Keratinocyte (primary cell): ENCODE measurements around the gene PLCG2. TPM values are rescaled to one million over a fixed set of nuclear protein-coding genes. Genes with fewer than 3 reads are reported as not detected.

ENCODE experiments used
- DNase-seq: peaks from one replicate; pipeline ENCODE4 v3.0.0-alpha.2; 2011; ENCODE audit warnings: low read depth, missing footprints, low spot score
- FAIRE-seq: peaks from 2 replicates; lab custom pipeline; 2011; peaks lifted over from hg19 to GRCh38; lab: Jason Lieb, UNC
- H2AFZ ChIP-seq: 2 replicates; pipeline ENCODE4 v1.6.0; 2012; ENCODE audit warnings: low read length, control low read depth, inconsistent platforms; ENCODE audit not compliant: control insufficient read depth
- H3K27ac ChIP-seq: 2 replicates; pipeline ENCODE4 v1.5.1; 2011; ENCODE audit warnings: low read length; ENCODE audit not compliant: control insufficient read depth, insufficient read depth
- H3K27me3 ChIP-seq: 3 replicates; pipeline ENCODE4 v1.6.0; 2011; ENCODE audit warnings: low read length; ENCODE audit not compliant: control insufficient read depth, insufficient read depth; ENCODE audit errors: extremely low read depth
- H3K36me3 ChIP-seq, 2 experiments: 2 replicates in 1 of 2; 3 replicates in 1 of 2; pipeline ENCODE4 v1.5.1; 2011; ENCODE audit warnings: low read length in 2 of 2, mild to moderate bottlenecking in 1 of 2; ENCODE audit not compliant: control insufficient read depth in 2 of 2, insufficient read depth in 2 of 2; ENCODE audit errors: extremely low read depth in 1 of 2
- H3K4me1 ChIP-seq: 3 replicates; pipeline ENCODE4 v1.5.1; 2011; ENCODE audit warnings: low read length; ENCODE audit not compliant: control insufficient read depth, insufficient read depth; ENCODE audit errors: extremely low read depth
- H3K4me2 ChIP-seq: 3 replicates; pipeline ENCODE4 v1.6.0; 2011; ENCODE audit warnings: low read depth, low read length; ENCODE audit not compliant: control insufficient read depth, insufficient read depth; ENCODE audit errors: extremely low read depth
- H3K4me3 ChIP-seq, 3 experiments: fragments of 200-600 bp in 1 of 3; sonication (generic) in 1 of 3; 2 replicates in 2 of 3; 3 replicates in 1 of 3; pipeline ENCODE4 v1.5.1; 2011 to 2016; ENCODE audit warnings: low read length in 3 of 3, mild to moderate bottlenecking in 3 of 3, control low read depth in 2 of 3, inconsistent platforms in 1 of 3, low read depth in 1 of 3, mixed read lengths in 1 of 3, mixed run types in 1 of 3, moderate library complexity in 1 of 3; ENCODE audit not compliant: control insufficient read depth in 2 of 3, insufficient read depth in 2 of 3; ENCODE audit errors: extremely low read depth in 1 of 3
- H3K79me2 ChIP-seq: 2 replicates; pipeline ENCODE4 v1.6.0; 2012; ENCODE audit warnings: low read length; ENCODE audit not compliant: control insufficient read depth, insufficient read depth
- H3K9ac ChIP-seq: 3 replicates; pipeline ENCODE4 v1.6.0; 2011; ENCODE audit warnings: low read length; ENCODE audit not compliant: control insufficient read depth, insufficient read depth; ENCODE audit errors: extremely low read depth
- H3K9me1 ChIP-seq: 3 replicates; pipeline ENCODE4 v1.6.0; 2011; ENCODE audit warnings: low read length; ENCODE audit not compliant: control insufficient read depth, insufficient read depth; ENCODE audit errors: extremely low read depth
- H3K9me3 ChIP-seq: 2 replicates; pipeline ENCODE4 v1.5.1; 2012; ENCODE audit warnings: low read depth, low read length; ENCODE audit not compliant: control insufficient read depth
- H4K20me1 ChIP-seq: 3 replicates; pipeline ENCODE4 v1.6.0; 2011; ENCODE audit warnings: low read length; ENCODE audit not compliant: control insufficient read depth, insufficient read depth; ENCODE audit errors: extremely low read depth
- CTCF ChIP-seq, 3 experiments: IDR thresholded peaks in 1 of 3; conservative IDR thresholded peaks in 1 of 3; optimal IDR thresholded peaks in 1 of 3; 2 replicates in 2 of 3; 3 replicates in 1 of 3; pipeline versions ENCODE3 to v1.5.1; 2011; ENCODE audit warnings: low read length in 3 of 3, mild to moderate bottlenecking in 3 of 3, moderate library complexity in 2 of 3, control low read depth in 1 of 3, inconsistent platforms in 1 of 3; ENCODE audit not compliant: insufficient read depth in 2 of 3; ENCODE audit errors: extremely low read depth in 1 of 3
- EZH2 ChIP-seq: IDR thresholded peaks from one replicate; pipeline ENCODE4 v1.6.1; 2012; ENCODE audit warnings: inconsistent platforms, mild to moderate bottlenecking, low read length, moderate library complexity
- dilution Hi-C: fragments of 300-500 bp; cut with MboI; formaldehyde crosslinking; loops from one replicate; pipeline ENCODE4 v1.7.0; 2020; ENCODE audit warnings: low sequenced_read_pairs; ENCODE audit not compliant: extremely low pct_ligation_motif_present
- polyA plus RNA-seq, 5 experiments: library from polyadenylated mRNA; depleted of rRNA in 3 of 5; stranded (reverse) in 3 of 5; stranded (forward) in 1 of 5; unstranded in 1 of 5; fragments of >200 nt; gene quantifications; 1 replicate in 1 of 5; 2 replicates in 3 of 5; 3 replicates in 1 of 5; pipeline versions ENCODE4 v1.2.1 to v1.2.3, GENCODE V29; 2011 to 2012; ENCODE audit warnings: missing spikeins in 2 of 5, low read depth in 1 of 5, low replicate concordance in 1 of 5

PLCG2 gene
- polyA plus RNA-seq, 1 donor (not counting 4 experiments of a cell fraction or from before 2014, with no cell fraction given), result 3.5 TPM

GRCh38 chr16:81861503-81861902, 82.4 kb downstream of the PLCG2 start:
- H3K27me3 ChIP-seq, result no peaks in the 10 kb centered on the region
- FAIRE-seq (no peak), DNase-seq (no peak)
- H3K4me2 ChIP-seq, result no peak overlapping the region
- no peak for TF ChIP-seq EZH2
- no peak for TF ChIP-seq CTCF (optimal IDR thresholded peaks at IDR 0.05 in 1 of 3, IDR thresholded peaks at IDR 0.05 in 1 of 3, conservative IDR thresholded peaks at IDR 0.05 in 1 of 3; ENCODE audit: extremely low read depth in 1 of 3, insufficient read depth in 2 of 3, low read length in 3 of 3)
- H3K4me1 ChIP-seq, result no peaks in the 10 kb centered on the region
- no peak overlapping the region for H2AFZ ChIP-seq
- no peaks in the 10 kb centered on the region for H3K9me1 ChIP-seq
- no peak overlapping the region for H3K4me3 ChIP-seq
- no peaks in the 10 kb centered on the region for H3K79me2 ChIP-seq
- H4K20me1 ChIP-seq, result no peaks in the 10 kb centered on the region
- no peak overlapping the region for H3K27ac ChIP-seq
- H3K9me3 ChIP-seq, result no peaks in the 10 kb centered on the region
- H3K36me3 ChIP-seq, result no peaks in the 10 kb centered on the region
- H3K9ac ChIP-seq, result no peak overlapping the region
- dilution Hi-C loops, result no loop called here

DNA sequence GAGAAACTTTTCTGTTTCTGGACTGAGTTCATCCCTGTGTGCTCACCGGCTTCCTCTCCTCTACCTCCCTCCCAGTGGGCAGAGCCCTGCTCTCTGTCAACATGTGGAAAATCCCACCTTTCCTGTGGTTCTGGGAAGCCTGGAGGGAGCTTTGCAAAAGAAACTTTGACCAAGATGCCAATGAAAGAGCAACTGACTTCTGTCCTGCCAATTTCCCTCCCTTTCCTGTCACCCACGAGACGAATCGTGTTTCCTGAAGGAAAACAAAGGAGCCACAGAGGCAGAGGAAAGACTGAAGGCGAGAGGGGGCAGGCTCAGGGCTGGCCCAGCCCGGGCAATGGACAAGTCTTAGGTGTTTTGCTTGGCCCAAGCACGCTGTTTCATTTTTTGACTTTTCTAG, 82.8 kb downstream of the PLCG2 start:
- DNase-seq (no peak), FAIRE-seq (no peak)
- no peaks in the 10 kb centered on the region for H3K79me2 ChIP-seq
- no peak overlapping the region for H2AFZ ChIP-seq
- H3K9me3 ChIP-seq, result no peaks in the 10 kb centered on the region
- H3K36me3 ChIP-seq, result no peaks in the 10 kb centered on the region
- H3K9me1 ChIP-seq, result no peaks in the 10 kb centered on the region
- H3K4me1 ChIP-seq, result no peaks in the 10 kb centered on the region
- TF ChIP-seq EZH2 (no peak), CTCF (optimal IDR thresholded peaks at IDR 0.05 in 1 of 3, IDR thresholded peaks at IDR 0.05 in 1 of 3, conservative IDR thresholded peaks at IDR 0.05 in 1 of 3; ENCODE audit: extremely low read depth in 1 of 3, insufficient read depth in 2 of 3, low read length in 3 of 3) (no peak)
- H3K4me2 ChIP-seq, result no peak overlapping the region
- no peak overlapping the region for H3K4me3 ChIP-seq
- no peak overlapping the region for H3K9ac ChIP-seq
- H3K27me3 ChIP-seq, result no peaks in the 10 kb centered on the region
- H3K27ac ChIP-seq, result no peak overlapping the region
- dilution Hi-C loops, result no loop called here
- H4K20me1 ChIP-seq, result no peaks in the 10 kb centered on the region
